HL-60 (cell line): ENCODE results near the gene PHF14.

Source experiments
- GABPA ChIP-seq: IDR thresholded peaks from 2 replicates; pipeline ENCODE4 v1.6.1; 2012; ENCODE audit warnings: low read depth
- POLR2AphosphoS5 ChIP-seq: IDR thresholded peaks from 2 replicates; pipeline ENCODE4 v1.6.1; 2012; ENCODE audit warnings: low read depth
- SPI1 ChIP-seq: IDR thresholded peaks from 2 replicates; pipeline ENCODE4 v1.6.1; 2012; ENCODE audit warnings: low read depth, mild to moderate bottlenecking, borderline replicate concordance
- TF ChIP-seq, protein P1 (sequence below): IDR thresholded peaks from one replicate; pipeline ENCODE4 v1.5.1; 2011; ENCODE audit warnings: low read length, control low read depth, inconsistent platforms; ENCODE audit not compliant: insufficient read depth
- TF ChIP-seq, protein P2 (sequence below): IDR thresholded peaks from 2 replicates; pipeline ENCODE4 v1.6.1; 2012; ENCODE audit warnings: low read depth; ENCODE audit not compliant: insufficient replicate concordance

DNA sequence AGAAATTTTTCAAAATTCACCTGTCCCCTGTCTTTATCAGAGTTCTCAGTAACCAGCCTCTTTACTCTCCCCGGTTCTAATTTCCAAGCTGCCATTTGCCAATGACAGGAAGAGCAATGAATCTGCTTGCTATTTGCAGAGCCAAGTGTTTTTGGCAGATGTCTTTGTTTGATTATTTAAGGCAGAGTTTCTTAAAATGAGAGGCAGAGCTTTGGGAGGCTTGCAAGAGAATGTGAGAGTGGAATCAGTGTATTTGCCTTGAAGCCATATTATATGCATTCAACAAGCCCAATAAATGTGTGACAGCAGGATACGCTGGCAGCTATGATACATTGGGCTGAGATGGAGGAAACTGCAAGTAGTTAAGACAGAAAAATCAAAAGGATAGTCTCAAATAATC, 196.5 kb downstream of the PHF14 start:
- TF ChIP-seq, protein P1, sequence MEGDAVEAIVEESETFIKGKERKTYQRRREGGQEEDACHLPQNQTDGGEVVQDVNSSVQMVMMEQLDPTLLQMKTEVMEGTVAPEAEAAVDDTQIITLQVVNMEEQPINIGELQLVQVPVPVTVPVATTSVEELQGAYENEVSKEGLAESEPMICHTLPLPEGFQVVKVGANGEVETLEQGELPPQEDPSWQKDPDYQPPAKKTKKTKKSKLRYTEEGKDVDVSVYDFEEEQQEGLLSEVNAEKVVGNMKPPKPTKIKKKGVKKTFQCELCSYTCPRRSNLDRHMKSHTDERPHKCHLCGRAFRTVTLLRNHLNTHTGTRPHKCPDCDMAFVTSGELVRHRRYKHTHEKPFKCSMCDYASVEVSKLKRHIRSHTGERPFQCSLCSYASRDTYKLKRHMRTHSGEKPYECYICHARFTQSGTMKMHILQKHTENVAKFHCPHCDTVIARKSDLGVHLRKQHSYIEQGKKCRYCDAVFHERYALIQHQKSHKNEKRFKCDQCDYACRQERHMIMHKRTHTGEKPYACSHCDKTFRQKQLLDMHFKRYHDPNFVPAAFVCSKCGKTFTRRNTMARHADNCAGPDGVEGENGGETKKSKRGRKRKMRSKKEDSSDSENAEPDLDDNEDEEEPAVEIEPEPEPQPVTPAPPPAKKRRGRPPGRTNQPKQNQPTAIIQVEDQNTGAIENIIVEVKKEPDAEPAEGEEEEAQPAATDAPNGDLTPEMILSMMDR: no peak
- TF ChIP-seq POLR2AphosphoS5 (no peak), SPI1 (no peak), GABPA (no peak)
- TF ChIP-seq, protein P2, sequence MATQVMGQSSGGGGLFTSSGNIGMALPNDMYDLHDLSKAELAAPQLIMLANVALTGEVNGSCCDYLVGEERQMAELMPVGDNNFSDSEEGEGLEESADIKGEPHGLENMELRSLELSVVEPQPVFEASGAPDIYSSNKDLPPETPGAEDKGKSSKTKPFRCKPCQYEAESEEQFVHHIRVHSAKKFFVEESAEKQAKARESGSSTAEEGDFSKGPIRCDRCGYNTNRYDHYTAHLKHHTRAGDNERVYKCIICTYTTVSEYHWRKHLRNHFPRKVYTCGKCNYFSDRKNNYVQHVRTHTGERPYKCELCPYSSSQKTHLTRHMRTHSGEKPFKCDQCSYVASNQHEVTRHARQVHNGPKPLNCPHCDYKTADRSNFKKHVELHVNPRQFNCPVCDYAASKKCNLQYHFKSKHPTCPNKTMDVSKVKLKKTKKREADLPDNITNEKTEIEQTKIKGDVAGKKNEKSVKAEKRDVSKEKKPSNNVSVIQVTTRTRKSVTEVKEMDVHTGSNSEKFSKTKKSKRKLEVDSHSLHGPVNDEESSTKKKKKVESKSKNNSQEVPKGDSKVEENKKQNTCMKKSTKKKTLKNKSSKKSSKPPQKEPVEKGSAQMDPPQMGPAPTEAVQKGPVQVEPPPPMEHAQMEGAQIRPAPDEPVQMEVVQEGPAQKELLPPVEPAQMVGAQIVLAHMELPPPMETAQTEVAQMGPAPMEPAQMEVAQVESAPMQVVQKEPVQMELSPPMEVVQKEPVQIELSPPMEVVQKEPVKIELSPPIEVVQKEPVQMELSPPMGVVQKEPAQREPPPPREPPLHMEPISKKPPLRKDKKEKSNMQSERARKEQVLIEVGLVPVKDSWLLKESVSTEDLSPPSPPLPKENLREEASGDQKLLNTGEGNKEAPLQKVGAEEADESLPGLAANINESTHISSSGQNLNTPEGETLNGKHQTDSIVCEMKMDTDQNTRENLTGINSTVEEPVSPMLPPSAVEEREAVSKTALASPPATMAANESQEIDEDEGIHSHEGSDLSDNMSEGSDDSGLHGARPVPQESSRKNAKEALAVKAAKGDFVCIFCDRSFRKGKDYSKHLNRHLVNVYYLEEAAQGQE: no peak
